ENCODE measurements around the gene AQP10. TPM values are rescaled to one million over a fixed set of nuclear protein-coding genes. Genes with fewer than 3 reads are reported as not detected.
A peak's percentile ranks its signal among the peaks of the same experiment; 100 is the strongest.
"Not testable (repeated sequence)": the region's sequence is repeated elsewhere in the genome, so short reads cannot be mapped to it uniquely, and the experiment has no call there.

Gene AQP10
- total RNA-seq, 1 experiment from 2014 or later, result not detected

GRCh38 chr1:154323493-154323892 is 2.6 kb downstream of the AQP10 start:
- DNase-seq (ENCODE audit: low read depth), result no peak

GRCh38 chr1:154324241-154324640 is 3.3 kb downstream of the AQP10 start:
- no peak for DNase-seq (ENCODE audit: low read depth)

- DNase-seq (ENCODE audit: low read depth), result peak; percentile 64
Measured at GRCh38 chr1:154324669-154325582, 4.0 kb downstream of the AQP10 start, which contains the start of gene ATP8B2. Gene ATP8B2 (plus strand): TSS chr1:154325525. CDS start chr1:154328142, 2,617 bp downstream.

- DNase-seq (ENCODE audit: low read depth), result peak; percentile 87
Measured at GRCh38 chr1:154325583-154326545, 5.0 kb downstream of the AQP10 start.

- DNase-seq (ENCODE audit: low read depth), result peak; percentile 46
Measured at GRCh38 chr1:154326546-154327465, 5.9 kb downstream of the AQP10 start.

GRCh38 chr1:154327466-154328317 is 6.8 kb downstream of the AQP10 start:
- no peak for DNase-seq (ENCODE audit: low read depth)

GRCh38 chr1:154328318-154329151 is 7.6 kb downstream of the AQP10 start:
- peak; percentile 29 for DNase-seq (ENCODE audit: low read depth)

GRCh38 chr1:154329152-154329521 is 8.2 kb downstream of the AQP10 start:
- DNase-seq (ENCODE audit: low read depth), result no peak

- no peak for DNase-seq (ENCODE audit: low read depth)
Measured at GRCh38 chr1:154329551-154330131, 8.7 kb downstream of the AQP10 start.

- no peak for DNase-seq (ENCODE audit: low read depth)
Measured at GRCh38 chr1:154330669-154331068, 9.8 kb downstream of the AQP10 start.

GRCh38 chr1:154334079-154335024 is 13.5 kb downstream of the AQP10 start:
- DNase-seq (ENCODE audit: low read depth), result no peak

GRCh38 chr1:154335025-154335714 is 14.3 kb downstream of the AQP10 start:
- DNase-seq (ENCODE audit: low read depth), result peak; percentile 79

GRCh38 chr1:154337253-154337894 is 16.5 kb downstream of the AQP10 start:
- DNase-seq (ENCODE audit: low read depth), result no peak

- no peak for DNase-seq (ENCODE audit: low read depth)
Measured at GRCh38 chr1:154338875-154339274, 18.0 kb downstream of the AQP10 start.

GRCh38 chr1:154341366-154341765 is 20.5 kb downstream of the AQP10 start:
- DNase-seq (ENCODE audit: low read depth), result not testable (repeated sequence)

GRCh38 chr1:154342132-154342531 is 21.2 kb downstream of the AQP10 start:
- DNase-seq (ENCODE audit: low read depth), result peak; percentile 65
